Astrocyte of the spinal cord (primary cell): ENCODE results near the gene OR2M4.
"Not testable (repeated sequence)": the region's sequence is repeated elsewhere in the genome, so short reads cannot be mapped to it uniquely, and the experiment has no call there.

Experiments
- DNase-seq: peaks from one replicate; pipeline ENCODE4 v3.0.0; 2011; ENCODE audit warnings: low read depth, low spot score
- H3K4me3 ChIP-seq: 2 replicates; pipeline ENCODE4 v1.5.1; 2011; ENCODE audit warnings: low read depth, mild to moderate bottlenecking, low read length, moderate library complexity
- in situ Hi-C: cut with HindIII; loops from 2 replicates; pipeline ENCODE4 v1.10.0; 2017; ENCODE audit warnings: low sequenced_read_pairs
- TF ChIP-seq, protein P1 (sequence below): IDR thresholded peaks from 2 replicates; pipeline ENCODE4 v1.5.1; 2012; ENCODE audit warnings: low read depth, mild to moderate bottlenecking, low read length, inconsistent platforms

Gene OR2M4

DNA sequence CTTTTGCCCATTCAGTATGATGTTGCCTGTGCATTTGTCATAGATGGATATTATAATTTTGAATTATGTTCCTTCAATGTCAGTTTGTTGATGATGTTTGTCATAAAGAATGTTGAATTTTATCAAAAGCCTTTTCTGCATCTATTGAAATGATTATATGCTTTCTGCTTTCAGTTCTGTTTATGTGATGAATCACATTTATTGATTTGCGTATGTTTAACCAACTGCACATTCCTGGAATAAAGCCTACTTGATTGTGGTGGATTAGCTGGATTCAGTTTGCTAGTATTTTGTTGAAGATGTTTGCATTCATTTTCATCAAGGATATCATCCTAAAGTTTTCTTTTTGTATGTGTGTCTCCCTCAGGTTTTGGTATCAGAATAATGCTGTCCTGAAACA, 5.7 kb upstream of the OR2M4 start:
- no peak for DNase-seq
- in situ Hi-C loops: no loop called here
- TF ChIP-seq, protein P1, sequence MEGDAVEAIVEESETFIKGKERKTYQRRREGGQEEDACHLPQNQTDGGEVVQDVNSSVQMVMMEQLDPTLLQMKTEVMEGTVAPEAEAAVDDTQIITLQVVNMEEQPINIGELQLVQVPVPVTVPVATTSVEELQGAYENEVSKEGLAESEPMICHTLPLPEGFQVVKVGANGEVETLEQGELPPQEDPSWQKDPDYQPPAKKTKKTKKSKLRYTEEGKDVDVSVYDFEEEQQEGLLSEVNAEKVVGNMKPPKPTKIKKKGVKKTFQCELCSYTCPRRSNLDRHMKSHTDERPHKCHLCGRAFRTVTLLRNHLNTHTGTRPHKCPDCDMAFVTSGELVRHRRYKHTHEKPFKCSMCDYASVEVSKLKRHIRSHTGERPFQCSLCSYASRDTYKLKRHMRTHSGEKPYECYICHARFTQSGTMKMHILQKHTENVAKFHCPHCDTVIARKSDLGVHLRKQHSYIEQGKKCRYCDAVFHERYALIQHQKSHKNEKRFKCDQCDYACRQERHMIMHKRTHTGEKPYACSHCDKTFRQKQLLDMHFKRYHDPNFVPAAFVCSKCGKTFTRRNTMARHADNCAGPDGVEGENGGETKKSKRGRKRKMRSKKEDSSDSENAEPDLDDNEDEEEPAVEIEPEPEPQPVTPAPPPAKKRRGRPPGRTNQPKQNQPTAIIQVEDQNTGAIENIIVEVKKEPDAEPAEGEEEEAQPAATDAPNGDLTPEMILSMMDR: no peak
- H3K4me3 ChIP-seq: no peak overlapping the region

GRCh38 chr1:248229360-248229908, 1.8 kb upstream of the OR2M4 start:
- no peak for DNase-seq
- TF ChIP-seq, protein P1: no peak
- in situ Hi-C loops: no loop called here
- no peak overlapping the region for H3K4me3 ChIP-seq

GRCh38 chr1:248239478-248239877, 8.3 kb downstream of the OR2M4 start:
- TF ChIP-seq, protein P1: no peak
- no peak overlapping the region for H3K4me3 ChIP-seq
- no peak for DNase-seq
- in situ Hi-C loops: no loop called here

DNA sequence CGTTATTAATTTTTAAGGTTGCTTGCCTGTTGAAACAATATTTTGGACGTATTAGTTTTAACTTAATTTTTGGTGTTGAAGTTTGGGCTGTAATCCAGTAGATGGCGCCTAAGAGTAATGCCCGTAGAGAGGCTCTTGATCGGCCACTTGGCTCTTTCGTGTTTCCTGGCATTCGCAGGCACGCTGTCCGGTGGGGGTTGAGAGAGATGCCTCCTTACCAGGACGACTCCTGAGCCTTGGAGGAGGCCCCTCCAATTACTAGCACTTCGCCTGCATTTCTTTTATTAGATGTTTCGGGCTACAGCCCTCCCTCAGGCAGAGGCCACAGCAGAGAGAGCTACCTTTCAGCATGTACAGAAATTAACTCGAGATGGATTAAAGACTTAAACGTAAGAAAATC, 12.0 kb downstream of the OR2M4 start:
- TF ChIP-seq, protein P1: peak; percentile 58
- H3K4me3 ChIP-seq: no peak overlapping the region
- in situ Hi-C loops: no loop called here
- peak; percentile 2 for DNase-seq

DNA sequence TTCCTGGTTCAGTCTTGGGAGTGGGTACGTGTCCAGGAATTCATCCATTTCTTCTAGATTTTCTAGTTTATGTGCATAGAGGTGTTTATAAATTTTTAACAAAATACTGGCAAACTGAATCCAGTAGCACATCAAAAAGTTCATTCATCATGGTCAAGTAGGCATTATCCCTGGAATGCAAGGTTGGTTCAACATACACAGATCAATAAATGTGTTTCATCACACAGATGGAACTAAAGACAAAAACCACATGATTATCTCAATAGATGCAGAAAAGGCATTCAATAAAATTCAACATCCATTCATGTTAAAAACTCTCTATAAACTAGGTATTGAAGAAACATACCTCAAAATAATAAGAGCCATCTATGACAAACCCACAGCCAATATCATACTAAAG, 28.1 kb downstream of the OR2M4 start:
- DNase-seq, in situ Hi-C loops, H3K4me3 ChIP-seq: not testable (repeated sequence)

DNA sequence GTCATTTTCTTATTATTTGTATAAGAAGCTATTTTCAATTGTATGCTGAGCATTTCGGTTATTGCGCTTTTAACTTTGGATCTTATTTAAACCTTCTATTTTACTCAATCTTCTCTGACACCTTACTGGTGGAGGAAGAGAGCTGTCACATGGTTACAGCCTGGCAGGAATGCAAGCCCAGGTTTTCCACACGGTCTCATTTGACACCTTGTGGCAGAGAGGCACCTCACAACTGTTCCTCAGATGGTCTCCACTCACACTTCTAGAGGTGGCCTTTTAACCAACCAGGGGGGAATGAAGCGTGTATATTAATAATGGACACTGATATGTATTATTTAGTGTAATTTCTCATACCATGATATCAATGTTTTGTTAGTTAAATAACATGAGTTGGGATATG, 37.0 kb downstream of the OR2M4 start:
- no peak overlapping the region for H3K4me3 ChIP-seq
- in situ Hi-C loops: no loop called here
- TF ChIP-seq, protein P1: no peak
- no peak for DNase-seq

GRCh38 chr1:248273225-248273624, 42.0 kb downstream of the OR2M4 start:
- in situ Hi-C loops, DNase-seq, H3K4me3 ChIP-seq: not testable (repeated sequence)

GRCh38 chr1:248277876-248278275, 46.7 kb downstream of the OR2M4 start, which contains the start of gene OR2T33:
Gene OR2T33, minus strand, starts transcription at chr1:248277976. Its CDS starts 4,162 bp downstream, at chr1:248273814.
- in situ Hi-C loops: no loop called here
- TF ChIP-seq, protein P1: no peak
- DNase-seq: no peak
- no peak within 1 kb of the TSS for H3K4me3 ChIP-seq
